GM12872 (cell line): Measurements from ENCODE around the gene MDH2.

Experiments used
- TF ChIP-seq, protein P1 (sequence below): IDR thresholded peaks from 3 replicates; pipeline ENCODE4 v1.5.1; 2011; ENCODE audit warnings: low read depth, mild to moderate bottlenecking, low read length, moderate library complexity; ENCODE audit not compliant: insufficient read depth

The MDH2 gene, protein sequence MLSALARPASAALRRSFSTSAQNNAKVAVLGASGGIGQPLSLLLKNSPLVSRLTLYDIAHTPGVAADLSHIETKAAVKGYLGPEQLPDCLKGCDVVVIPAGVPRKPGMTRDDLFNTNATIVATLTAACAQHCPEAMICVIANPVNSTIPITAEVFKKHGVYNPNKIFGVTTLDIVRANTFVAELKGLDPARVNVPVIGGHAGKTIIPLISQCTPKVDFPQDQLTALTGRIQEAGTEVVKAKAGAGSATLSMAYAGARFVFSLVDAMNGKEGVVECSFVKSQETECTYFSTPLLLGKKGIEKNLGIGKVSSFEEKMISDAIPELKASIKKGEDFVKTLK

DNA sequence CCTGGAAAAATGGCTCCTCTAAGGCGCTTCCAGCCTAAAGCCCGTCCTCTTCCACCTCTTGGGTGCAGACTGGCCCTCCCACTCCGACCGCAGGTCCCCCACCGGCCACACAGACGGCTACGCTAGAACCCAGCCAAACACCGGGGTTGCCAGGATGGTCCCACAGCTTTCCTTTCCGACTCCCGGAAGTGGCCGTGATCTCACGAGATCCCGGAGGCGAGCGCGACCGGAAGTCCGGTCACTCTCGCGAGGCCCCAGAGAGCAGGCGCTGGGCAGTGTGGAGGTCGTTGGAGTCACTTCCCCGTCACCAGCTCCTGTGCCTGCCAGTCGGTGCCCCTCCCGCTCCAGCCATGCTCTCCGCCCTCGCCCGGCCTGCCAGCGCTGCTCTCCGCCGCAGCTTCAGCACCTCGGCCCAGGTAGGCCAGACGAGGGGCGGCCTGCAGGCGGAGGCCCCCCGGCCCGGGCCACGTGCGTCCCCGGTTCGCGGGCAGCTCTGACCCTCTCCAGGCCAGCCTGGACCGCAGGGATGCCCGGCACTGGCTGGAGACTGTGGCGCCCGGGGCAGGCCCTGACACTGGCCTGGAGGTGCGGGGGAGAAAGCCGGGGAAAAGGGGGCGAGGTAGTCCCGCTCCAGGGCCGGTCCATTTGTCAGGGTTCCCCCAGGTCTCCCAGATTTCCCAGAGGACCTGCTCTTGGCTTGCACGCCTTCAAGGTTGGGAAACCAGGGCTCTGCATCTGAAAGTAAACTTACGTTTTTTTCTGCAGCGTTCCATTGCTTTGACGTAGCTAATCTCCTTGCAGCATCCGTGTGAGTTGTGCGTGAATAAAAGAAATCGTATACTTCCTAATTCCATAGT is at the start of gene MDH2, which contains the start of gene STYXL1:
TSS of gene MDH2 (plus strand) at position 296 of the 857 bp plus-strand sequence. CDS start at position 351, 55 bp downstream.
TSS of gene STYXL1 (minus strand) at position 190 of the 857 bp plus-strand sequence. CDS start 17,477 bp downstream, outside the sequence.
- TF ChIP-seq, protein P1, sequence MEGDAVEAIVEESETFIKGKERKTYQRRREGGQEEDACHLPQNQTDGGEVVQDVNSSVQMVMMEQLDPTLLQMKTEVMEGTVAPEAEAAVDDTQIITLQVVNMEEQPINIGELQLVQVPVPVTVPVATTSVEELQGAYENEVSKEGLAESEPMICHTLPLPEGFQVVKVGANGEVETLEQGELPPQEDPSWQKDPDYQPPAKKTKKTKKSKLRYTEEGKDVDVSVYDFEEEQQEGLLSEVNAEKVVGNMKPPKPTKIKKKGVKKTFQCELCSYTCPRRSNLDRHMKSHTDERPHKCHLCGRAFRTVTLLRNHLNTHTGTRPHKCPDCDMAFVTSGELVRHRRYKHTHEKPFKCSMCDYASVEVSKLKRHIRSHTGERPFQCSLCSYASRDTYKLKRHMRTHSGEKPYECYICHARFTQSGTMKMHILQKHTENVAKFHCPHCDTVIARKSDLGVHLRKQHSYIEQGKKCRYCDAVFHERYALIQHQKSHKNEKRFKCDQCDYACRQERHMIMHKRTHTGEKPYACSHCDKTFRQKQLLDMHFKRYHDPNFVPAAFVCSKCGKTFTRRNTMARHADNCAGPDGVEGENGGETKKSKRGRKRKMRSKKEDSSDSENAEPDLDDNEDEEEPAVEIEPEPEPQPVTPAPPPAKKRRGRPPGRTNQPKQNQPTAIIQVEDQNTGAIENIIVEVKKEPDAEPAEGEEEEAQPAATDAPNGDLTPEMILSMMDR: no peak

DNA sequence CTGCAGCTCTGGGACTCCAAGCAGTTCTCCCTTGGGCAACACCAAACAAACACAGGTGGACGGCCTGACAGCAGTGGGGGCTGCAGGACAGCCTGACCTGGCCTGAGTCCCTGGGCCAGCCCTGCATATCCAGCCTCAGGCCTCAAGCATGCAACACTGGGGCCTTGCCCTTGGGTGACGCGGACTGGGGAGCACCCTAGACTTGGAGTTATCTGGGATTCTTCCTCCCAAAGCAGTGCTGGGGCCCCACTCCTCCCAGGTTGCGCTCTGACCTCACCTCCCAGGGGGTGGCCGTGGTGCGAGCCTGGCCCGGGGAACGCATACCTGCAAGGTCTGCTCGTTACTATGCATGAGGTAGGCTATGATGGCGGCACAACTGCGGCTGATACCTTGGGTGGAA is 47.3 kb upstream of the MDH2 start:
- TF ChIP-seq, protein P1: no peak

DNA sequence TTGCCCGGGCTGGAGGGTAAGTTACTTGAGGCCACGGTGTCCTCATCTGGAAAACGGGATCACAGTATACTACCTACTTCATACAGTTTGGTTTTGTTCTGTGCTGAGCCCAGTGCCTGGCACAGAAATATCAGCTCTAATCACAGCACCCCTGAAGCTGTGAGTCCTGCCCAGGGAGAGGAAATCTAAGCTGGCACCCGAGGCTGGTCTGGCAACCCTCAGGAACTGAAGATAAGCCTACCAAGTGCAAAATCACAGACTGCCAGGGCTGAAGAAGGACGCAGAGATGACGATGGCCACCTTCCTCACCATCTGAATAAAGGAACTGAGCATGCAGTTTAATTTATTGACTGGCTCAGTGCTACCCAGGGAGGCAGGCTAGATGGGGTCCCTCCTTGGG is 45.8 kb upstream of the MDH2 start:
- TF ChIP-seq, protein P1: no peak

DNA sequence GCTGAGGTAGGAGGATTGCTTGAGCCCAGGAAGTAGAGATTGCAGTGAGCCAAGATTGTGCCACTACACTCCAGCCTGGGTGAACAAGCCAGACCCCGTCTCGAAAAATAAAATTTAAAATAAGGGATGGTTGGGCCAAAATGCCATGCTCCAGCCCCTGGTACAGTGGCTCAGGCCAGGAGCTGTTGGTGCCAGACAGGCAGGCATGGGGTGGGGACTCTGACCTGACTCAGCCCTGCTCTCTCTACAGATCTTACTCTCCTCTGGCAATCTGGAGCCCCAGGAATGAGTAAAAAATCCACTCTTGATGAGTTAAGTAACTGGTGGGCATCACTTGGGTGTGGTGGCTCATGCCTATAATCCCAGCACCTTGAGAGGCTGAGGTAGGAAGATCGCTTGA is 45.1 kb upstream of the MDH2 start:
- TF ChIP-seq, protein P1: no peak

DNA sequence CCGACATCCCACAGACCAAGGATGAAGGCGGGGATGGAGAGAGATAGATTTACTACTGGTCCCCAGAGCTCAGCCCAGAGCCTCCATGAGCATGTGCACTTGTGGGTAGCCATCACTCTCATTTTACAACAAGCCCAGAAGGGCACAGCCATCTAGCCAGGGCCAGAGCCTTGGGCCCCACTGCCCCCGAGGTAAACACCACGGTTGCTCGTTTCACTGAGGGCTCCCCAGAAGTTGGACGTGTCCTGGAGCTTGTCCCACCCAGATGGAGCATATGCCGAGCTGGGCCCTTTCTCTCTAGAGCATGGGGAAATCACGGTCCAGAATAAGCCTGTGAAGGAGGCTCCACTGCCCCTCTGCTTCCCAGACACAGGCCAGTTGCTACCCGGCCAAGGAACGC is 44.6 kb upstream of the MDH2 start:
- TF ChIP-seq, protein P1: no peak

DNA sequence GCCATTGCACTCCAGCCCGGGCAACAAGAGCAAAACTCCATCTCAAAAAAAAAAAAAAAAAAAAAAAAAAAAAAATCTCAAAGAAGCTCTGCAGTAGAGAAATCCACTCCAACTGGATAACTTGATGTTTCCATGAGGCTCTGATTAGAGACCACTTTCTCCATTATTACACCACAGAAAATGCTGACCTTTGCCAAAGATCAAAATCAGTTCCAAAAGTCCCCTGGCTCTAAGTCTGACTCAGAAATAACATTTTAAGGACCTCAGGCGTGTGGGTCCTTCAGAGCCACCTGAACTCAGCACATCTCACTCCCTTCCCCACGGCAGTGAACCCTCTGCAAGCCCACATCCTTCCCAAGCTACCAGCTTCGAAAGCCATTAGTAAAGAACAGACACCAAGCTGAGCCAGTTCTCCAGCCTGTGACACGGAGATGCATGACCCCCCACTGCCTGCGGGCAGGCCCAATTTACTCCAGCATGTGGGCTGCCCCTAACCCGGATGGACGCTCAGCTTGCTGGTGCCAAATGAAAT is 39.7 kb upstream of the MDH2 start:
- TF ChIP-seq, protein P1: no peak
